Activated naive CD8-positive, alpha-beta T cell treated with anti-CD3 and anti-CD28 coated beads, Interleukin-2, amount 50 U/mL, for 16 hours (primary cell): ENCODE measurements around the gene CYP4A11.
"Not testable (repeated sequence)": the region's sequence is repeated elsewhere in the genome, so short reads cannot be mapped to it uniquely, and the experiment has no call there.

ENCODE experiments used
- DNase-seq: peaks from one replicate; pipeline ENCODE4 v3.0.0-alpha.2; 2020; ENCODE audit warnings: low read depth, low spot score

The CYP4A11 gene, protein sequence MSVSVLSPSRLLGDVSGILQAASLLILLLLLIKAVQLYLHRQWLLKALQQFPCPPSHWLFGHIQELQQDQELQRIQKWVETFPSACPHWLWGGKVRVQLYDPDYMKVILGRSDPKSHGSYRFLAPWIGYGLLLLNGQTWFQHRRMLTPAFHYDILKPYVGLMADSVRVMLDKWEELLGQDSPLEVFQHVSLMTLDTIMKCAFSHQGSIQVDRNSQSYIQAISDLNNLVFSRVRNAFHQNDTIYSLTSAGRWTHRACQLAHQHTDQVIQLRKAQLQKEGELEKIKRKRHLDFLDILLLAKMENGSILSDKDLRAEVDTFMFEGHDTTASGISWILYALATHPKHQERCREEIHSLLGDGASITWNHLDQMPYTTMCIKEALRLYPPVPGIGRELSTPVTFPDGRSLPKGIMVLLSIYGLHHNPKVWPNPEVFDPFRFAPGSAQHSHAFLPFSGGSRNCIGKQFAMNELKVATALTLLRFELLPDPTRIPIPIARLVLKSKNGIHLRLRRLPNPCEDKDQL

DNA sequence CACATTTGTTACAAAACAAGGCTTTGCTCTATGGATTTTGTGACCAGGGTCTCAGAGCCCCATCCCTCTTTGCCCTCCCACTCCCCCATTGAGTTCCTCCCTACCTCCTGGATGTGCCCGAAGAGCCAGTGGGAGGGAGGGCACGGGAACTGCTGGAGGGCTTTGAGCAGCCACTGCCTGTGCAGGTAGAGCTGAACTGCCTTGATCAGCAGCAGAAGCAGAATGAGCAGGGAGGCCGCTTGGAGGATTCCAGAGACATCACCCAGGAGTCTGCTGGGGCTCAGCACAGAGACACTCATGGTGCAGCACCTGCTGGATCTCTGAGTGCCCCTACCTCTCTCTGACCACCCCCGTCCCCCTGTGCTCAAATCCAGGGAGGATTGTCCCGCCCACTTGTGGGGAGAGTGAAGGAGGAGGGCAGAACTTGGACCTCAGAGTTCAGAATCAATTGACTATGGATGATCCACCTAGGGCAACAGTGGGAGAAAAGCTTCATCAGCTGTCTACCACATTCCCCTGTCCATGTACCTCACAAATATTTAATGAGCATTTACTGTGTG, at the start of gene CYP4A11:
Gene CYP4A11, minus strand, starts transcription at position 342 of the 560 bp plus-strand sequence. Its CDS starts 43 bp downstream, at position 299.
- no peak for DNase-seq

DNA sequence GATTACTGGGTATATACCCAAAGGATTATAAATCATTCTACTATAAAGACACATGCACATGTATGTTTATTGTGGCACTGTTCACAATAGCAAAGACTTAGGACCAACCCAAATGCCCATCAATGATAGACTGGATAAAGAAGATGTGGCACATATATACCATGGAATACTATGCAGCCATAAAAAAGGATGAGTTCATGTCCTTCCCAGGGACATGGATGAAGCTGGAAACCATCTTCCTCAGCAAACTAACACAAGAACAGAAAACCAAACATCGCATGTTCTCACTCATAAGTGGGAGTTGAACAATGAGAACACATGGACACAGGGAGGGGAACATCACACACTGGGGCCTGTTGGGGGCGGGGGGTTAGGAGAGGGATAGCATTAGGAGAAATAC, 49.3 kb upstream of the CYP4A11 start:
- DNase-seq, result not testable (repeated sequence)

DNA sequence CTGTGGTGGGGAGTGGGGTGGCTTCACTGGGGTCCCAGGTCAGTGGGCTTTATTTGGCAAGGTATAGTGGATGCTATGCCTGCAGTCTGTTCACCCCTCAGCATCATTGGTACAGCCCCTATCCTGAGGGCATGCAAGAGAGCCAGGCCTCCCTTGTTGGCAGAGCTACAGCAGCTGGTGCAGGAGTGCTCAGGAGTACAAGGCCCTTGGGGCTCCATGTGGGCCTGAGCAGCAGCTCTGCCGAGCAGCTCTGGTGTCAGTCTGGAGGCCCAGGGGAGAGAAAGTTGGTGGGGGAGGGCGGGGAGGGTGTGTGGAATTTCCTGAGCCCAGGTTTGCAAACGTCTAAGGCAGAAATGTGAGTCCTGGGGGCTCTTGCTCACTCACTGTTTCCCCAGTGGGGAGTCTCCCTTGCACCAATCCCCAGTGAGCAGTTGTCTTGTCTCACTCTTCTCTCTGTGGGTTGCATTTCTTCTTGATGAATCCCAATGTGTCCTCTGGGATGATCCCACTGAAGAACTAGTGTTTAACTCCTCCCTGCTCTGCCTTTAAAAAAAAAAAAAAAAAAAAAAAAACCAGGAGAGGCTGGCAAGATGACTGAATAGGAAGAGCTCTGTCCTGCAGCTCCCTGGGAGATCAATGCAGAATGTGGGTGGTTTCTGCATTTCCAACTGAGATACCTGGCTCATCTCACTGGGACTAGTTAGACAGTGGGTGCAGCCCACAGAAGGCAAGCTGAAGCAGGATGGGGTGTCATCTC, 42.7 kb upstream of the CYP4A11 start:
- DNase-seq, result no peak

DNA sequence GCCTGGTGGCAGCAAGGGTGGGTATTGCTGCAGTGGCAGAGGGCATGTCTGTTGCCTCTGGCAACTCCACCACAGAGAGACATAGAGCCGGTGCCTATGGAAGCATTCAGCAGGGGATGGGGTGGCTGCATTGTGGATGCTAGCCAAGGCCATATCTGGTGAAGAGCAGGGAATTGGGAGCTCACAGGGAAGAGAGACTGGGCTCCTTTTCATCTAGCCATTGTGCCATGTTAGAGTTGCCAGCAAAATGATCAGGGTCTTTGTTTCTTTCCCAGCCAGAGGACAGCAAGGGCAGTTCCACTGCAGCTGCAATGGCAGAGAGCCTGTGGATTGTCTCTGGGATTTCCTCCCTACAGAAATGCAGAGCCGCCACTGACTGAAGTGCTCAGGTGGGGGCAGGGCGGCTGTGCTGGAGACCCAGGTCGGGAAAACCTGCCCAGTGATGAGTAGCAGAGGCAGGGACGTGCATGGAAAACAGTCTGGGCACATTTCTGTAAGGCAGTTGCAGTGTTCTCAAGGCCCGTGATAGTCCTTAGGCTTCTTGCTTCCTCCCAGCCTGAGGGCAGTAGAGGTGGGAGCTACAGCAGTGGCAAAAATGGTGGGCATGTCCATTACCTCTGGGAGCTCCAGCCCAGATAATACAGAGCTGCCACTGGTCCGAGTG, 42.0 kb upstream of the CYP4A11 start:
- no peak for DNase-seq

DNA sequence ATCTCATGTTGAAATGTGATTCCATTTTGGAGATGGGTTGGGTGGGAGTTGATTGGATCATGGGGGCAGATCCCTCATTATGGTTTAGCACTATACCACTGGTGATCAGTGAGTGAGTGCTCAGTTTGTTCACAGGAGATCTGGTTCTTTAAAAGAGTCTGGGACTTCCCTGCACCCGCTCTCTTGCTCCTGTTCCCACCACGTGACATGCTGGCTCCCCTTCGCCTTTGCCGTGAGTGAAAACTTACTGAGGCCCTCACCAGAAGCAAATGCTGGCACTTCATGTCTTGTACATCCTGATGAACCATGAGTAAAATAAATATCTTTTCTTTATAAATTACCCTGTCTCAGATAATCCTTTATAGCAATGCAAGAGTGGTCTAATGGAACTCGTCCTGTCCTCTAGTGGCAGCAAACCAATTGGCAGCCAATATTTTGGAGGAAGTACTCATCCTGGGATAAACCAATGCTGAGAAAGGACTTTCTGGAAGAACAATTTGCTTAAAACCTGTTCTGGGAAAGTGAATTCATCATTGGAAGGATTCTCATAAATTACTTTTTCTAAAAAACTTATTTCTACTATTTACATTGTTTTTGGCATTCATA, 27.8 kb upstream of the CYP4A11 start:
- no peak for DNase-seq

DNA sequence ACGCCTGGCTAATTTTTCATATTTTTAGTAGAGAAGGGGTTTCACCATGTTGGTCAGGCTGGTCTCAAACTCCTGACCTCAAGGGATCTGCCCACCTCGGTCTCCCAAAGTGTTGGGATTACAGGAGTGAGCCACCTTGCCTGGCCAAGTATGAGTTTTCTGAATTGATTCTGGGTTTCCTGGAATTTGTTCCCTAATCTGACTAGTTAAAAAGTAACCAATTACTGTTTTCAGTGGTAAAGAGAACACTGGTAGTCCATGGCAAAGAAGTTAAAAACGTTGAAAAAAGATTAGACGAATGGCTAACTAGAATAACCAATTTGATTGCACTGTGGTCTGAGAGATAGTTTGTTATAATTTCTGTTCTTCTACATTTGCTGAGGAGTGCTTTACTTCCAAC, 21.0 kb upstream of the CYP4A11 start:
- DNase-seq, result not testable (repeated sequence)

DNA sequence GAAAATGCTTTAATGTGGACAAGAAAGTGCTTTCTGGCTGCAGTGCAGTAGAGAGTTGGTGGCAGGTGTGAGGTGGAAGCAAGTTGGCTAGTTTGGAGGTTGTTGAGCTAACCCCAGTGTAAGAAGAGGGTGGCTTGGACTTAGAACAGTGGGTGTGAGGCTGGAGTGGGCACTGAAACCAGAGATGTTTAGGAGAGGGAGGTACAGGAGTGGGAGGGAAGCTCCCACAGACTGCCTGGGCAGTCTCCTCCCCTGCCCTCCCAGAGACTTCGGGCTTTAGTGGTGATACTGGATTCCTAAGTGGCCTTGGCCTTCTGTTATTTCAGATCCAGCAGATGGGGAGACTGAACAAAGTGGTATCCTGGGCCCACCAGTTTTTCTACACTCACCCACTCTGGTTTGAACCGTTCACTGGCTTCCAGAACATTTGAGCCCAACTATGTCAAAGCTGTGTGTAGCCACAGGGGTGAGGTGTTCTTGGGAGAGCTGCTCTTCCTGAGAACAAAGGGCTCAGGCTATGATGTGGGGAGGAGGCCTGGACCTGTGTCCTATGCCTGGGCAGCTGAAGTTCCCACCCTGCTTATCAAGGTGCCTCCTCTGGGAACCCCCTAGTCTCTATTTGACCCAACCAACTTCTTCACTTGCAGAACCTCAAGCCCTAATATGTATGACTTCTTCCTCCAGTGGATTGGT, 19.9 kb upstream of the CYP4A11 start:
- no peak for DNase-seq

DNA sequence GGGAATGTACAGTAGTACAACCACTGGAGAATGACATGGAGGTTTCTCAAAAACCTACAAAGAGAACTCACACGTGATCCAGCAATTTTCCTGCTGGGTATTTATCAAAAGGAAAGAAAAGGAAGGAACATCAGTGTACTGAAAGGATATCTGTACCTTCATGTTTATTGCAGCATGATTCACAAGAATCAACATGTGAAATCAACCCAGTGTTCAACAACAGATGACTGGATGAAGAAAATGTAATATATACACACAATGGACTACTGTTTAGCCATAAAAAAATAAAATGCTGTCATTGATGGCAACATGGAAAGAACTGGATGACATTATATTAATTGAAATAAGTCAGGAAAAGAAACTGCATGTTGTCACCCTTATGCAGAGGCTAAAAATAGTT, 19.0 kb upstream of the CYP4A11 start:
- DNase-seq, result no peak

DNA sequence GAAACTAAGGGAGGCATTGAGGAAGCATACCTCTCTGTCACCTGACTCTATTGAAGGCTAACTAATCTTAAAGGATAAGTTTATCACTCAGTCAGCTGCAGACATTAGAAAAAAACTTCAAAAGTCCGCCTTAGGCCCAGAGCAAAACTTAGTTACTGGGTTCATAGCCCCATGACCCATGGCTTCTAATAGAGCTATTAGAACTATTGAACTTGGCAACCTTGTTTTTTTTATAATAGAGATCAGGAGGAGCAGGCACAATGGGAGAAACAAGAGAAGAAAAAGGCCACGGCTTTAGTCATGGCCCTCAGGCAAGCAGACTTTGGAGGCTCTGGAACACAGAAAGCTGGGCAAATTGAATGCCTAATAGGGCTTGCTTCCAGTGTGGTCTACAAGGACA, 13.8 kb upstream of the CYP4A11 start:
- DNase-seq, result not testable (repeated sequence)

DNA sequence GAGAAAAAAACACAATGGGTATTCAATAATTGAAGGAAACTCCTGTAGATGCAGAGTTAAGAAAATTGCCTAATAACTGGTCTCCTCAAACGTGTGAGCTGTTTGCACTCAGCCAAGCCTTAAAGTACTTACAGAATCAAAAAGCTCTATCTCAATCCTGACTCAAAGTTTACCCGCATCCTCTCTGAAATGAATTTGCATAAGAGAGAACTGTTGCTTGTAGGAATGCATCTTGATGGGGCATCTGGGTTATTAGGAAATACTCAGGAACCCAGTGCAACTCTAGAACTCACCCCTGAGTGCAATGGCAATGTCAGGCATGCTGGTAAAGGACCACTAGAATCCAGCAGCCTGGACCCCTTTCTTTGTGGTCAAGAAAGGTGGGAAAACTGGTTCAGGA, 12.6 kb upstream of the CYP4A11 start:
- DNase-seq, result not testable (repeated sequence)

DNA sequence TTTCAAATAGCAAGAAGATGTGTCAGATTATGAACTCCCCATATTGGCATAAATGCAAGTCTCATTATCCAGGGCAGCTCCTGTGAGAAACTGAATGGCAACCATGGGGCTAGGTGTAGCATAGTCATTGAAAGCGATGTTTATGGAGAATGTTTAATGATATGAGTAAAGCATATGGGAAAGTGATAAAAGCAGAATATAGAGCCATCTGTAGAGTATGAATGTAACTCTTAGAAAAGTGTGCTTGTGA, 8.1 kb upstream of the CYP4A11 start:
- DNase-seq, result not testable (repeated sequence)

DNA sequence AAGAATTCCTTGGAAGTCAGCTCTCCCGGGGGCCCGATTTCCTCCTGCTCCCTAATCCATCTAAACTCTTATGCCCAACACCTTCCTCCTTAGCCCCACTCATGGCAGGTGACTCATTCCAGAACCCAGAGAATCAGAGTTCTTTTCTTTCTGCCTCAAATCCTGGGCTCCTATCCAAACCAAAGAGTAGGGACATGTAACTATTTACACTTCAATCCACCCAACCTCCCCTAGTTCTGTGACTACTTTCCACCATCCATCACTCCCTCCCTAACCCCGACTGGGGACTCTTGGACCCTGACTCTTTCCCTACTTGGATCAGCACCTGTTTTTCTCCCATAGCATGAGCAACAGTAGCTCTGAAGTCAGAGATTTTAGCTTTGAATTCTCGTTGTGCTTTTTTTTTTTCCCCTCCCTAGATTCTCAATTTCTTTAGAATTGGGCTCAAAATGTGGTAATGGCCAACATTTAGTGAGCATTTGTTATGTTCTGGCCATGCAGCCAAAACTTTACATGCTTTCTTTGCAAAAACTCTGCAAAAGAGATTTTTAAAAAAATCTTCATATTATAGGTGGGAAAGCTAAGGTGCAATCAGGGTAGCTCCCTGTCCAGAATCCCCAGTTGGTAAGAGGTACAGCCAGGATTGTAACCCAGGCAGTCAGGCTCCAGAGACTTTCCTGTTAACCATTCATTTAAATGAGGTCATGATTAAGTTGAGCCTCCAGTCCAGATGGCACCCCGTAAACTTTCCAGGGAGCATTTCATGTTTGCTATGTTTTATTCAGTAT, 7.5 kb upstream of the CYP4A11 start:
- DNase-seq, result no peak

DNA sequence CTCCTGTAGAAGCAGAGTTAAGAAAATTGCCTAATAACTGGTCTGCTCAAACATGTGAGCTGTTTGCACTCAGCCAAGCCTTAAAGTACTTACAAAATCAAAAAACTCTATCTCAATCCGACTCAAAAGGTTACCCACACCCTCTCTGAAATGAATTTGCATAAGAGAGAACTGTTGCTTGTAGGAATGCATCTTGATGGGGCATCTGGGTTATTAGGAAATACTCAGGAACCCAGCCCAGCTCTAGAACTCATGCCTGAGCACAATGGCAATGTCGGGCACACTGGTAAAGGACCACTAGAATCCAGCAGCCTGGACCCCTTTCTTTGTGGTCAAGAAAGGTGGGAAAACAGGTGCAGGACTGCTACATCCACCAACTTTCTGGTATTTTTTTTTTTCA, 6.4 kb upstream of the CYP4A11 start:
- not testable (repeated sequence) for DNase-seq

DNA sequence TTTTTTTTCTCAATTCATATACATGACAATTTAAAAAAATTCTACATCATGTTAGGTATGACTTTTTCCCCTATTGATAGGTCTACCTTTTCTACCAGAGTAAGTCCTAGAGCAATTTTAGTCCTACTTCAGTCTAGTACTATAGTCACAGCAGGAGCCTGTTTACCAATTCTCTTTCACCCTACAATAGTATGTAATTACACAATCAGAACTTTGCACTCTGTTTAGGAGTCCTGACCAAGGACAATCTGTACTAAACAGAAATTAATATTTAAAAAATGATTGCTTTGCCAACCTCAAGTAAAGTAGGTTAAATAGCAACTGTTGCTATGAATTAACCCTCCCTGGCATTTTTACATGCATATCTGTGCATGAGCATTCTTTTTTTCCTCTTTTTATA, 810 bp upstream of the CYP4A11 start:
- DNase-seq, result no peak

DNA sequence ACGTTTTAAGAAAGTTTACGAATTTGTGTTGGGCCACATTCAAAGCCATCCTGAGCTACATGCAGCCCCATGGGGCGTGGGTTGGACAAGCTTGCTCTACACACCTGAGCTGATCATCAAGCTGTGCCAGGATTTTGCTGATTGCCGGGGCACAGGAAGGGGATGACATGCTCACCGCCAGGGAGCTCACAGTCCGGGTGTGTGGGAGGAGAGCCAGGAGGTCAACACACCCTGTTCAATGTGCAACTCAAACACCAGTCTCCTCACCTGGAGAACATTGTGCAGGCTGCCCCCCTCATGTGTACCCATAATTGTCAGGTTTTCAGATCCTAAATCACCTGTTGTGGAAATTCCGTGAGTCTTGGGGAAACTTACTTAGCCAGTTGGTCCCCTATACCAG, 969 bp downstream of the CYP4A11 start:
- no peak for DNase-seq

DNA sequence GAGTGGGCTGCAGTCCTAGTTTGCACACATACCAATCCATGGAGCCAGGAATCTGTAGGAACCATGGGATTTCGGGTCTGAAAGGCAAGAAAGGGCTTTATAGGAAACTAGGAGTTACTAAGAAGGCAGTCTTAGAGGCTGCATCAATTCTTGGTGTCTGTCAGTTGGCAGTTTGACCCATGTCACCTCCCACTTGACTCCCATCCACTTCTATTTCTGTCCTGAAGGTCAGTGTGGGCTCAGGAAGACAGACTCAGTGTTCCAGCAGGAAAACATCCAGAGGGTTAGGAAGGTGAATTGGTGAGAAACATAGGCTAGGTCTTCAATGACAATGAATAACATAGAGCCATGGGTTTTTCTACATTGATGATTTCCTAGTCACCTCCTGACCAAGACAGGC, 4.0 kb downstream of the CYP4A11 start:
- no peak for DNase-seq

DNA sequence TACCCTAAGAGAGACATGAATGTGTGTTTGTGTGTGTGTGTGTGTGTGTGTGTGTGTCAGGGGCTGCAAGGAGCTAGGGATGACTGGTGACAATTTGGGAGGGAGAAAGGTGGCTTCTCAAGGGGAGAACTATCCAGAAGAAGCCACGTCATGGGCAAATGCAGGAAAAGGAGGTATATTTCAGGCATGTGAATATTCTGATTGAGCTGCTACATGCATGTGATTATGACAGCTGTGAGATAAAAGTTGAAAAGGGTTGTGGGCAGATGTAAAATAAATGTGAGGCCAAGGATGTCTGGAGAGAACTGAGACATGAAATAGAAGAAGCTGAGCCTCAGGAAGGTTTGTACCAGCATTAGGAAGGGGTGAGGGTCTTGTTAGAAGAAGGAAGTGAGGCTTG, 4.5 kb downstream of the CYP4A11 start:
- DNase-seq, result no peak

DNA sequence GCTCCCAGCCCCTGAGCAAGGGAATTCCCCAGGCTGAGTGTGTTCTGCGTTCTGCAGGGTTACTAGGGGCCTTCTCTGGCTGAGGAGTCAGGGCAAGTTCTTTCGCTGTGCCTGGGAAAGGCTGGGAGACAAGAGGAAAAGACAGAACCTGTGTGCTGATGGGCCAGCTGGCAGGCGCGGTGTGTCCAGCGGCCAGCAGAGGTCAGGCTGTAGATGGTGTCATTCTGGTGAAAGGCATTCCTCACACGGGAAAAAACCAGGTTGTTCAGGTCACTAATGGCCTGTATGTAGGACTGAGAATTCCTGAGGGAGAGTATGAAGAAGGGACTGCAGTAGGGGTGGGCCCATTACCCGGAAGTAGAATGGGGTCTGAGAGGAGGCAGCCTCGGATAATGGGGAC, 6.4 kb downstream of the CYP4A11 start:
- DNase-seq, result not testable (repeated sequence)

DNA sequence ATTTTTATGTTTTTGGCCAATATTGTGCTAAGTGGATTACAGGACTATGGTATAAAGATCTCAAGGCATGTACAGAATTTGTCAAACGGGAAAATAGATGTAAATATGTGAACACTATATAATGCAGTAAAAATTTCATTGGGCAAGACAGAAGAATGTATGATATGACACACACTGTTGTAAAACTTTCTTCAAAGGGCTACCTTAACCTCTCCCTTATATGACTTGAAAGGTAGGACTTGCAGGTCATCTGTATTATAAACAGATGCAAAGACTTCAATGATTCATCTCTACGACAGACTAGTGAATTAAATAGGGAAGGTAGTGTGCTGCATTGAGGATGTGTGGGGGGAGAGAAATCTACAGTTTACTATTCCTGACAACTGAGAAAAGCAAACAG, 9.3 kb downstream of the CYP4A11 start:
- DNase-seq, result not testable (repeated sequence)

DNA sequence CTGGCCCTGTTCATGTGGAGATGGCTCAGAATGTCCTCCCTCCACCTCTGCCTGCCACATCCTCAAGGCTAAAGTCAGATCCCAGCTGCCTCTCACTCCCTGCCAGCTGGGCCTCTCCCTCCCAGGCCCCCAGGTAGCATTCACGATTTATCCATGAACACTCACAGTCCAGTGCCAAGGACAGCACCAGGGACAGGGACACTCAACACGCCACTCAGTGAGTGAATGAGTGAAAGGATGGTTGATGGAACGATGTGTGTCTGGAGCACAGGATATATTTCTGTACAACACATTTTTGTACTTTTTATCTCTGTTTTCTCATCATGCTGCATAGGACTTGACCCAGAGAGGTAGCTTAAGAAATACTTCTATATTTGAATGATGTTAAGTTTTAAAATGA, 10.1 kb downstream of the CYP4A11 start:
- no peak for DNase-seq
